Mesendoderm (in vitro differentiated cells): Measurements from ENCODE around the gene DCST2.

Source experiments
- DNase-seq: peaks from one replicate; pipeline ENCODE4 v3.0.0; 2013
- H2AK5ac ChIP-seq: 2 replicates; pipeline ENCODE4 v1.6.1; 2013; ENCODE audit warnings: low read length, inconsistent platforms
- H2BK120ac ChIP-seq: 2 replicates; pipeline ENCODE4 v1.6.1; 2013; ENCODE audit warnings: low read depth, mild to moderate bottlenecking, low read length, moderate library complexity, mixed read lengths
- H2BK15ac ChIP-seq: replicated peaks from 2 replicates; pipeline ENCODE4 v1.6.1; 2013; ENCODE audit warnings: low read depth, mild to moderate bottlenecking, moderate library complexity
- H2BK5ac ChIP-seq: 2 replicates; pipeline ENCODE4 v1.6.1; 2013; ENCODE audit warnings: low read length, inconsistent platforms
- H3K18ac ChIP-seq: 2 replicates; pipeline ENCODE4 v1.6.1; 2013; ENCODE audit warnings: mild to moderate bottlenecking, low read length, mixed read lengths
- H3K23ac ChIP-seq: one replicate; pipeline ENCODE4 v1.6.1; 2013; ENCODE audit warnings: low read length
- H3K27ac ChIP-seq: 2 replicates; pipeline ENCODE4 v1.5.1; 2013; ENCODE audit warnings: low read depth, mild to moderate bottlenecking, inconsistent platforms, low read length, moderate library complexity
- H3K27me3 ChIP-seq: 2 replicates; pipeline ENCODE4 v1.6.1; 2013; ENCODE audit warnings: low read length, control low read depth, mild to moderate bottlenecking, inconsistent platforms; ENCODE audit not compliant: insufficient read depth, poor library complexity
- H3K36me3 ChIP-seq: 2 replicates; pipeline ENCODE4 v1.6.1; 2013; ENCODE audit warnings: low read length, inconsistent platforms; ENCODE audit not compliant: control insufficient read depth, insufficient read depth
- H3K4ac ChIP-seq: one replicate; pipeline ENCODE4 v1.6.1; 2013; ENCODE audit warnings: low read depth, mild to moderate bottlenecking, low read length, moderate library complexity
- H3K4me1 ChIP-seq: 2 replicates; pipeline ENCODE4 v1.6.1; 2013; ENCODE audit warnings: low read depth, low read length, inconsistent platforms; ENCODE audit not compliant: control insufficient read depth
- H3K4me2 ChIP-seq: 2 replicates; pipeline ENCODE4 v1.6.1; 2013; ENCODE audit warnings: low read length
- H3K4me3 ChIP-seq: 2 replicates; pipeline ENCODE4 v1.5.1; 2013; ENCODE audit warnings: mild to moderate bottlenecking, low read length
- H3K56ac ChIP-seq: one replicate; pipeline ENCODE4 v1.6.1; 2013; ENCODE audit warnings: low read length
- H3K79me1 ChIP-seq: 2 replicates; pipeline ENCODE4 v1.6.1; 2013; ENCODE audit warnings: low read length, inconsistent platforms
- H3K79me2 ChIP-seq: 2 replicates; pipeline ENCODE4 v1.6.1; 2013; ENCODE audit warnings: mild to moderate bottlenecking, low read length; ENCODE audit not compliant: control insufficient read depth, insufficient read depth
- H3K9ac ChIP-seq: 2 replicates; pipeline ENCODE4 v1.6.1; 2013; ENCODE audit warnings: low read length, inconsistent platforms
- H4K5ac ChIP-seq: one replicate; pipeline ENCODE4 v1.6.1; 2013; ENCODE audit warnings: low read length
- H4K8ac ChIP-seq: one replicate; pipeline ENCODE4 v1.6.1; 2013; ENCODE audit warnings: low read depth, mild to moderate bottlenecking, control low read depth, low read length, moderate library complexity
- WGBS: extraction: QIAGEN DNeasy Blood & Tissue Kit; methylation state at CpG from one replicate; pipeline ENCODE4 v1.1.7; 2013; ENCODE audit warnings: low lambda C conversion rate, missing lambda C conversion rate; ENCODE audit not compliant: insufficient coverage; ENCODE audit errors: extremely low coverage; 5-methylcytosine and 5-hydroxymethylcytosine counted together

The DCST2 gene

GRCh38 chr1:155042789-155043188, 9.2 kb upstream of the DCST2 start:
- Histone ChIP-seq H3K9ac (no peak overlapping the region), H3K36me3 (no peaks in the 10 kb centered on the region), H2BK120ac (no peak overlapping the region), H3K4ac (no peak overlapping the region), H3K56ac (no peak overlapping the region), H3K27ac (no peak overlapping the region), H3K27me3 (no peaks in the 10 kb centered on the region), H3K79me1 (no peaks in the 10 kb centered on the region), H2BK5ac (no peak overlapping the region), H3K79me2 (no peaks in the 10 kb centered on the region), H3K4me2 (no peak overlapping the region), H3K18ac (no peak overlapping the region), H2AK5ac (no peak overlapping the region), H2BK15ac (no peak overlapping the region), H3K23ac (no peak overlapping the region), H4K8ac (no peak overlapping the region), H4K5ac (no peak overlapping the region), H3K4me3 (no peak overlapping the region), H3K4me1 (peaks cover 2% of the 10 kb centered on the region)
- no peak for DNase-seq
- WGBS: no CpG with 5 or more reads among the region's 5 CpGs

GRCh38 chr1:155040358-155041093, 6.9 kb upstream of the DCST2 start:
- Histone ChIP-seq H3K27me3 (no peaks in the 10 kb centered on the region), H3K27ac (no peak overlapping the region), H4K8ac (no peak overlapping the region), H2BK5ac (no peak overlapping the region), H3K9ac (no peak overlapping the region), H3K4me2 (no peak overlapping the region), H2BK15ac (no peak overlapping the region), H4K5ac (no peak overlapping the region), H2BK120ac (no peak overlapping the region), H3K79me1 (no peaks in the 10 kb centered on the region), H3K36me3 (no peaks in the 10 kb centered on the region), H3K4me3 (no peak overlapping the region), H3K4ac (no peak overlapping the region), H3K4me1 (peaks cover 2% of the 10 kb centered on the region), H3K23ac (no peak overlapping the region), H3K18ac (no peak overlapping the region), H2AK5ac (no peak overlapping the region), H3K56ac (no peak overlapping the region), H3K79me2 (no peaks in the 10 kb centered on the region)
- no peak for DNase-seq
- no CpG with 5 or more reads among the region's 14 CpGs for WGBS

DNA sequence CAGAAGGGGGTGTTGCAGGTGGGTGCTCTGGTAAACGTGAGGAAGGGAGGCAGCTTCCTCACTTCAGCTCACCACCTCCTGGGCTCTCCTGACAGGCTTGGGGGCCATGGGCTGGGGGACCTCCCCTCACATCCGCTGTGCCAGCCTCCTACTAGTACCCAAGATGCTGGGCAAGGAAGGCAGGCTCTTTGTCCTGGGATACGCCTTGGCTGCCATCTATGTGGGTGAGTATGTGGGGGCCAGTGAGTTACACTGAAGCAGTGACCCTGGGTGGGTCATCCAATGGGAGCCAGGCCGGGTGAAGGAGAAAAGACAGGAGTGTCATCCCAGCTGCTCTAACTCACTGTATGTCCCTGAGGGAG, 5.7 kb upstream of the DCST2 start:
- Histone ChIP-seq H3K36me3 (no peaks in the 10 kb centered on the region), H4K5ac (no peak overlapping the region), H3K4me2 (no peak overlapping the region), H2AK5ac (no peak overlapping the region), H4K8ac (no peak overlapping the region), H3K4me1 (no peaks in the 10 kb centered on the region), H3K27me3 (no peaks in the 10 kb centered on the region), H3K4me3 (no peak overlapping the region), H3K27ac (no peak overlapping the region), H2BK15ac (no peak overlapping the region), H3K18ac (no peak overlapping the region), H3K23ac (no peak overlapping the region), H3K9ac (no peak overlapping the region), H2BK5ac (no peak overlapping the region), H3K79me1 (no peaks in the 10 kb centered on the region), H3K56ac (no peak overlapping the region), H2BK120ac (no peak overlapping the region), H3K79me2 (no peaks in the 10 kb centered on the region), H3K4ac (no peak overlapping the region)
- no peak for DNase-seq
- no CpG with 5 or more reads among the region's 4 CpGs for WGBS

GRCh38 chr1:155038602-155039307, 5.2 kb upstream of the DCST2 start:
- no peak overlapping the region for H4K8ac ChIP-seq
- no peak overlapping the region for H3K23ac ChIP-seq
- no peaks in the 10 kb centered on the region for H3K4me1 ChIP-seq
- no peak overlapping the region for H3K18ac ChIP-seq
- H3K79me2 ChIP-seq: no peaks in the 10 kb centered on the region
- no peak overlapping the region for H2BK15ac ChIP-seq
- no CpG with 5 or more reads among the region's 8 CpGs for WGBS
- no peak overlapping the region for H4K5ac ChIP-seq
- H3K9ac ChIP-seq: no peak overlapping the region
- H3K79me1 ChIP-seq: no peaks in the 10 kb centered on the region
- no peak overlapping the region for H3K4ac ChIP-seq
- no peaks in the 10 kb centered on the region for H3K36me3 ChIP-seq
- no peak for DNase-seq
- H3K4me2 ChIP-seq: no peak overlapping the region
- H3K56ac ChIP-seq: no peak overlapping the region
- no peak overlapping the region for H3K27ac ChIP-seq
- no peak overlapping the region for H2BK120ac ChIP-seq
- H3K27me3 ChIP-seq: no peaks in the 10 kb centered on the region
- no peak overlapping the region for H3K4me3 ChIP-seq
- H2AK5ac ChIP-seq: no peak overlapping the region
- no peak overlapping the region for H2BK5ac ChIP-seq

DNA sequence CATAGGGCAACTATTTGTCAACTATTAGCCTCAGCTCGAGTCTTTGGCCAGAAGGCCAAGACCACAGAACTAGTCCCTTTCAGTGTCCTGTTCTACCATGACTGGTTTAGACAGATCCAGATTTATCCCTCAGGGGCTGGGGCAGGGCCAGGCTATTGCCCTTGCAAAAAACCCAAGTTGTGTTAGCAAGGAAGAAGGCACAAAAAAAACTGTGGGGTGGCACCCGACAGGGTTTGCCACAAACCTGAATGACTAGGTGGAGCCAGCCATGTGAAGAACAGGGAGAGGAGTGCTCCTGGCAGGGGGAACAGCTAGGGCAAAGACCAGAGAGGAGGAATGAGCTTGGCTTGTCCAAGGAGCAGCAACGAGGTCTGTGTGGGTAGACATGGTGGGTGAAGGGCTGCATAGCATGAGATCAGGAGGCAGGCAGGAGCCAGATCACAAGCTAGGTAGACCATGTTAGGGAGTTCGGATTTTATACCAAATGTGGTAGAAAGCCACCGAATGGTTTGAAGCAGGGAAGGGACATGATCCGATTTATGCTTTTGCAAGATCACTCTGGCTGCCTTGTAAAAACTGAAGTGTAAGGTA, 4.4 kb upstream of the DCST2 start:
- Histone ChIP-seq H3K9ac (no peak overlapping the region), H2BK5ac (no peak overlapping the region), H3K18ac (no peak overlapping the region), H4K8ac (no peak overlapping the region), H3K56ac (no peak overlapping the region), H3K4me3 (no peak overlapping the region), H3K27me3 (no peaks in the 10 kb centered on the region), H3K4me2 (no peak overlapping the region), H2BK15ac (no peak overlapping the region), H4K5ac (no peak overlapping the region), H3K79me1 (no peaks in the 10 kb centered on the region), H3K27ac (no peak overlapping the region), H3K4me1 (no peaks in the 10 kb centered on the region), H3K4ac (no peak overlapping the region), H2BK120ac (no peak overlapping the region), H3K36me3 (no peaks in the 10 kb centered on the region), H3K79me2 (no peaks in the 10 kb centered on the region), H3K23ac (no peak overlapping the region), H2AK5ac (no peak overlapping the region)
- WGBS: no CpG with 5 or more reads among the region's 6 CpGs
- DNase-seq: no peak
